ENCODE results near the gene RCL1.

Gene RCL1

GRCh38 chr9:4836676-4837075, 43.9 kb downstream of the RCL1 start:
- 0 out of 2 replicates have a peak, but pooled peaks cover 8% of the 10 kb centered on the region for H3K79me2 ChIP-seq (ENCODE audit: insufficient read depth, low read length)
- no peak overlapping the region for H3K27ac ChIP-seq (ENCODE audit: low read depth, low read length)
- no peaks in the 10 kb centered on the region for H3K9me2 ChIP-seq (replicated peaks; ENCODE audit: insufficient read depth, low read length)
- TF ChIP-seq EZH2phosphoT487 (conservative IDR thresholded peaks at IDR 0.05; ENCODE audit: low read length) = no peak
- TF ChIP-seq CTCF (IDR thresholded peaks at IDR 0.05; ENCODE audit: insufficient read depth, low read length, poor library complexity, severe bottlenecking) = no peak
- no peaks in the 10 kb centered on the region; the same call in 1 of the 2 replicates for H4K20me1 ChIP-seq (ENCODE audit: low read depth, low read length)
- no peak overlapping the region for H2AFZ ChIP-seq (ENCODE audit: low read depth, low read length, severe bottlenecking)
- H3K4me3 ChIP-seq (ENCODE audit: insufficient read depth, low read length, poor library complexity, severe bottlenecking) = no peak overlapping the region
- H3K4me2 ChIP-seq (ENCODE audit: low read depth, low read length, poor library complexity, severe bottlenecking) = no peak overlapping the region
- 0 out of 2 replicates have a peak, but pooled peaks cover 3% of the 10 kb centered on the region for H3K36me3 ChIP-seq (ENCODE audit: low read length)
- H3K27me3 ChIP-seq (ENCODE audit: low read length) = no peaks in the 10 kb centered on the region
- H3F3A ChIP-seq (ENCODE audit: insufficient read depth) = no peaks in the 10 kb centered on the region
- no peaks in the 10 kb centered on the region for H3K9me3 ChIP-seq (ENCODE audit: insufficient read depth, low read length)
- H3K9ac ChIP-seq (ENCODE audit: low read length) = no peak overlapping the region

- H2AFZ ChIP-seq (ENCODE audit: low read depth, low read length, severe bottlenecking) = no peak overlapping the region
- H3K9me2 ChIP-seq (replicated peaks; ENCODE audit: insufficient read depth, low read length) = no peaks in the 10 kb centered on the region
- H3K9ac ChIP-seq (ENCODE audit: low read length) = no peak overlapping the region
- H3K27ac ChIP-seq (ENCODE audit: low read depth, low read length) = no peak overlapping the region
- H3K4me3 ChIP-seq (ENCODE audit: insufficient read depth, low read length, poor library complexity, severe bottlenecking) = no peak overlapping the region
- no peaks in the 10 kb centered on the region for H3F3A ChIP-seq (ENCODE audit: insufficient read depth)
- H3K4me2 ChIP-seq (ENCODE audit: low read depth, low read length, poor library complexity, severe bottlenecking) = no peak overlapping the region
- H3K27me3 ChIP-seq (ENCODE audit: low read length) = no peaks in the 10 kb centered on the region
- H4K20me1 ChIP-seq (ENCODE audit: low read depth, low read length) = no peaks in the 10 kb centered on the region
- no peak for TF ChIP-seq CTCF (IDR thresholded peaks at IDR 0.05; ENCODE audit: insufficient read depth, low read length, poor library complexity, severe bottlenecking)
- no peak for TF ChIP-seq EZH2phosphoT487 (conservative IDR thresholded peaks at IDR 0.05; ENCODE audit: low read length)
- H3K79me2 ChIP-seq (ENCODE audit: insufficient read depth, low read length) = 0 out of 2 replicates have a peak, but pooled peaks cover 3% of the 10 kb centered on the region
- no peaks in the 10 kb centered on the region for H3K9me3 ChIP-seq (ENCODE audit: insufficient read depth, low read length)
- 0 out of 2 replicates have a peak, but pooled peaks cover 3% of the 10 kb centered on the region for H3K36me3 ChIP-seq (ENCODE audit: low read length)
Observed at GRCh38 chr9:4837261-4838188, 44.8 kb downstream of the RCL1 start.

- Histone ChIP-seq H2AFZ (ENCODE audit: low read depth, low read length, severe bottlenecking) (no peak overlapping the region), H3K9me3 (ENCODE audit: insufficient read depth, low read length) (no peaks in the 10 kb centered on the region), H3K4me3 (ENCODE audit: insufficient read depth, low read length, poor library complexity, severe bottlenecking) (no peak overlapping the region), H3K36me3 (ENCODE audit: low read length) (0 out of 2 replicates have a peak, but pooled peaks cover 3% of the 10 kb centered on the region), H3K27ac (ENCODE audit: low read depth, low read length) (no peak overlapping the region), H4K20me1 (ENCODE audit: low read depth, low read length) (no peaks in the 10 kb centered on the region), H3K27me3 (ENCODE audit: low read length) (no peaks in the 10 kb centered on the region), H3K9me2 (replicated peaks; ENCODE audit: insufficient read depth, low read length) (no peaks in the 10 kb centered on the region), H3K9ac (ENCODE audit: low read length) (no peak overlapping the region), H3K4me2 (ENCODE audit: low read depth, low read length, poor library complexity, severe bottlenecking) (no peak overlapping the region), H3K79me2 (ENCODE audit: insufficient read depth, low read length) (0 out of 2 replicates have a peak, but pooled peaks cover 3% of the 10 kb centered on the region), H3F3A (ENCODE audit: insufficient read depth) (no peaks in the 10 kb centered on the region)
- no peak for TF ChIP-seq CTCF (IDR thresholded peaks at IDR 0.05; ENCODE audit: insufficient read depth, low read length, poor library complexity, severe bottlenecking)
- no peak for TF ChIP-seq EZH2phosphoT487 (conservative IDR thresholded peaks at IDR 0.05; ENCODE audit: low read length)
Observed at GRCh38 chr9:4838189-4838546, 45.4 kb downstream of the RCL1 start.

Data from SU-DHL-6 (cell line).